Dermis microvascular lymphatic vessel endothelial cell (primary cell): ENCODE measurements around the gene DENND1A. TPM values are rescaled to one million over a fixed set of nuclear protein-coding genes. Genes with fewer than 3 reads are reported as not detected.
"Not testable (repeated sequence)": the region's sequence is repeated elsewhere in the genome, so short reads cannot be mapped to it uniquely, and the experiment has no call there.

Experiments used
- DNase-seq, 2 donors: peaks; one replicate each; pipeline versions ENCODE4 v3.0.0 to v3.0.0-alpha.2; 2010; ENCODE audit warnings: low read depth in 2 of 2
- total RNA-seq: library from RNA; depleted of rRNA; stranded (reverse); fragments of >200 nt; gene quantifications from 2 replicates; pipeline ENCODE4 v1.2.1, GENCODE V29; 2014

DENND1A gene
- total RNA-seq, 1 donor from 2014 or later = 7.1 TPM

GRCh38 chr9:123655681-123656423 is 274.1 kb downstream of the DENND1A start:
- DNase-seq = no peak

DNA sequence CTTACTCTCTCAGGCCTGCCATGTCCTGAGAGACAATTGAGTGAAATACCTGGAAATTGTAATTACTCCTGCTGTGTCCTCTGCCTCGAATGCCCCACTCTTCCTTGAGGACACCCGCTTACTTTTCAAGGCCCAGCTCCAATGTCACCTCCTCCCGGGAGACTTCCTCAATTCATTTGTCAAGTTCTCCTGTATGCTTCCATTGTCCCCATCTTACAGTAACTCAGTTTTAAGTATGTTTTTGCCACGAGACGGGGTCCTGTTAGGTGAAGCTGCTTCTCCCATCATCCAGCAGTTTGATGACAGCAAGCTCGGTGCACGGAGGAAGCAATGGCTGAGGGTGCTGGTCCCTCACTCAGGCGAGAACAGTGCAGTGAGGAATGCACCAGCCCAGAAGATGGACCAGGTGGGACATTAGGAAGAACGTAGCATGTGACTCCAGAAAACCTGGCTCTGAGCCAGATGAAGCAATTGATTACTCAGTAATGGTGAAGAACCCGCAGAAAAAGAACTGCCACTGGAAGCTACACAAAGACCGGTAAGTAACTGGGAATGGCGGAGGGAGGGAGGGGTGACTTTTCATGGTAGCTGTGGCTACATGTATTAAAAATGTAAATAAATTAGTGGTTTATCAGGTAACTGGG is 274.8 kb downstream of the DENND1A start:
- DNase-seq = no peak

DNA sequence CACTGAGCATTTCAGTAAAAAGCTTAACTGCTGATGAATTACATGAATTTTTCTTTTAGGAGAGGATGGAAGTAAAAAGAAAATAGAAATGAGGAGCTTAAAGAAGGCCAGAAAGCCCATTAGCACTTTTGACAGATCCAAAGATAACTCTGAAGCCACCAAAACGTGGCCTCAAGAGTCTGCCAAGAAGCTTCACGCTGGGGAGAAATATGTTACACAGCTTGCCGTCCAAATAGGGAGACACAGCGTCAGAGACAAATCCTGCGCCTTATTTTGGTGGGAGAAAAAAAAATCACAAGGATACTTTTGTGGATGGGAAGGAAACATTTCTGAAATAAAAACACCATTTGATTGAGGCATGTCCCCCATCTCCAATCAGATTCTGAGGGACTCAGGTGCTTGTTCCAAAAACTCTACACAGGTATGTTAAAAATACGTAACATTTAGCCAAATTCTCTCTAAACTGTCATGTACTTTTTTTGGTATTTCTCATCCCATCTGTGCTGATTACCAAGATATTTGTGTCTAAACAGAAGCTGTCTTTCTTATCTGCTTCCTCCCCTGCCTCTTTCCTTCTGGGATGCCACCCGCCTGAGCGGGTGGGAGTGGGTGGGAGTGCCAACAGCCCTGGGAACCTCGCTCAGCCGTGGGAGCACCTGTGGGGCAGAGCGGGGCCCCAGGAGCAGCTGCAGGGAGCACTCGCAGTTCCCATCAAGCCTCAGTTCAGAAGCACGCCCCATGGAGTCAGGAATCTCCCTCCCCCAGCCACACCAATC is 275.5 kb downstream of the DENND1A start:
- no peak for DNase-seq

DNA sequence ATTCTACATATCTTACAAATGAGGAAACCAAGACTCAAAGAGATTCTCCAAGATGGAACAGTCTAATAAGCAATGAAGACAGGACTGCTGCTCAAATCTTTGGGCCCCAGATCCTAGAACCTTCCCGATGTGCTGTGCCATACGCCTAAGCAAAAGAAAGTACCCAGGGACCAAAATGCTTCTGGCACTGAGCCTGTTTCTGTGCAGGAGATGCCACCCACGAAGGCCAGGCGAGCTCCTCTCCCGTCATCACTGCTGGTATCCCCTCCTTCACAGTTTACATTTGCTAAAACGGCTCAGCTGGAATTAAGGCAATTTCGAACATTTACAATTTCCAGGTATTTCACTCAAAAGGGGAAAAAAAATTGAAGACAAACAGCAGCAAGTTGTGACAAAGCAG is 277.5 kb downstream of the DENND1A start:
- DNase-seq = no peak

DNA sequence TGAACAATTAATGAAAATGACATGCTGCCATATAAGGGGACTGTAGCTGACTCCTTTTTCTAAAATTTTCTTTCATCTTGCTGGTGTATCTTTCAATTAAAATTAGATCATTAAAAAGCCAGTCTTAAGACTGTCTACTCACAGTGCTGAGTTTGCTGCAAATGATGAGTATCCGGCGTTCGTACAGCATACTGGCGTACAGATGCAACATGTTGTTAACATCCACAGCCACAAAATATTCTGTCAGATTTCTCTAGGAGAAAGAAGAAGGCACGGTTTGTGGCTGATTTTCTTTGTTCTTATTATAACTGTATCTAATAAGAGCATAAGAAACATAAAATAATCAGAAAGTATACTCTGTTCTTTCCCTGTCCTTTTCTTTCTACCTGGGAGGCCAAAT is 278.1 kb downstream of the DENND1A start:
- DNase-seq = no peak

GRCh38 chr9:123651273-123651672 is 278.7 kb downstream of the DENND1A start:
- DNase-seq = no peak

DNA sequence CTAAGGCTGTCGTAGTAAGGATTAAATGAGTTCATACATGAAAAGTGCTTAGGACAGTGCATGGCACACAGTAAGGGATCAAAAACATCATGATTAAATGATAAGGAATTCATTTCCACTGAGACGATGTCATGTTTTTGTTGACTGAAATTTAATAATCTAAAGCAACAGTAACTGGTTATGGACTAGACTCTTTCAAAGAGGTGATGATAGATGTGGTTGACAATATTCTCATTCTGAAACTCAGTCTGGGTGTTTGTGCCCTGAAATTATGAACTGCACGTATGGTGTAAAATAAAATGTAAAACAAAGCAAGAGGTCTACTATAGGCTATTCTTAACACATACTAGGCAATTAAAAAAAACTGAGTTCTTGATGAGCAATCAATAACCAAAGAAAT is 280.0 kb downstream of the DENND1A start:
- DNase-seq = no peak

GRCh38 chr9:123647145-123647544 is 282.8 kb downstream of the DENND1A start:
- no peak for DNase-seq

GRCh38 chr9:123645762-123646161 is 284.2 kb downstream of the DENND1A start:
- DNase-seq = no peak

GRCh38 chr9:123645126-123645525 is 284.8 kb downstream of the DENND1A start:
- no peak for DNase-seq

- DNase-seq = no peak
These were observed 286.4 kb downstream of the DENND1A start for GRCh38 chr9:123643518-123643917.

GRCh38 chr9:123642291-123643278 is 287.3 kb downstream of the DENND1A start:
- DNase-seq = no peak

- DNase-seq = no peak
These were observed 289.1 kb downstream of the DENND1A start for GRCh38 chr9:123640792-123641222.

- DNase-seq = no peak
These were observed 290.2 kb downstream of the DENND1A start for GRCh38 chr9:123639743-123640142.

- no peak for DNase-seq
These were observed 291.8 kb downstream of the DENND1A start for GRCh38 chr9:123637945-123638634.

DNA sequence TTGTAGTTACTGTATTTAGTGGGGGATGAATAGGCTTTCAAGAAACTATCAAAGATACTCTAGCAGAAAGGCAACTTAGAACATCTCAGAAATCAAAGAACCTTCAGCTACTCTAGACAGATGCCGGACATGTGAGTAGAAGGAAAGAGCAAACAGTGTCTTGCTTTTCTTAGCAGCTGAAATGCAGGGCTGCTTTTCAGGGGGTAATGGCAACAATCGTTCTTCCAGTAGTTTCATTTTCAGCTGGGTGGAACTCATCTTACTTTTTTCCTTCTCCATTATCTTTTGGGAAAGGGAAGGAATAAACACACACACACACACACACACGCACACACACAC is 292.4 kb downstream of the DENND1A start:
- no peak for DNase-seq

DNA sequence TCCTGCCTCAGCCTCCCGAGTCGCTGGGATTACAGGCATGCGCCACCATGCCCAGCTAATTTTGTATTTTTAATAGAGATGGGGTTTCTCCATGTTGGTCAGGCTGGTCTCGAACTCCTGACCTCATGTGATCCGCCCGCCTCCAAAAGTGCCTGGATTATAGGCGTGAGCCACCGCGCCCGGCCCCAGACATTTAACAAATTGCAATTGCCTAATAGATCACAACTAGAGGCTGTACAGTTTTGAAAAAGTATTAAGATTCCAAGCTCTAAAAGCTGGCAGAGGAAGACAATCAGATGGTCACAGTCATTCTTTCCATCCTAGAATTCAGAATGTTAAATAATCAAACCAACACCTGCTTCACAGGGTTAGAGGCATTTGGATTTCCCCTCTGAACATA is 293.1 kb downstream of the DENND1A start:
- not testable (repeated sequence) for DNase-seq

DNA sequence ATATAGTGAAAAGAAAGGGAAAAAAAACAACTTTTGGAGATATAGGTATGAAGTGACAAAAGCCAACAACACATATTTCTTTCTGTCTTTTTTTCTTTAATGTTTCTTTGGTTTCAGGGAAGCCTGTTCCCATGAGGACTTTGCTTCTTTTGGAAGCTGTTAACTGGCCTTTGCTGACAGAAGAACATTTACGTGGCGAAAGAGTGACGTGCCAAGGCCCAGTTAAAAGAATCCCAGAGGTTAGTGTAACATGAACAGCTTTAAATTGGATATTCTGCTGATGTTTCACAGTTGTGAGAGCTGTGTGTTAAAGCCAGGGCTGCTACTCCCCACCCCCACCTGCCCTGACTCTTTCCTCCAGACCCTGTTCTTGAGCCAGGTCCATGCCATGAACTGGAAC is 298.1 kb downstream of the DENND1A start:
- no peak for DNase-seq

- DNase-seq = no peak
These were observed 299.7 kb downstream of the DENND1A start for GRCh38 chr9:123630233-123630632.

- no peak for DNase-seq
These were observed 300.4 kb downstream of the DENND1A start for GRCh38 chr9:123629531-123629930.
